Measurements from ENCODE around the gene EDAR.

EDAR gene

DNA sequence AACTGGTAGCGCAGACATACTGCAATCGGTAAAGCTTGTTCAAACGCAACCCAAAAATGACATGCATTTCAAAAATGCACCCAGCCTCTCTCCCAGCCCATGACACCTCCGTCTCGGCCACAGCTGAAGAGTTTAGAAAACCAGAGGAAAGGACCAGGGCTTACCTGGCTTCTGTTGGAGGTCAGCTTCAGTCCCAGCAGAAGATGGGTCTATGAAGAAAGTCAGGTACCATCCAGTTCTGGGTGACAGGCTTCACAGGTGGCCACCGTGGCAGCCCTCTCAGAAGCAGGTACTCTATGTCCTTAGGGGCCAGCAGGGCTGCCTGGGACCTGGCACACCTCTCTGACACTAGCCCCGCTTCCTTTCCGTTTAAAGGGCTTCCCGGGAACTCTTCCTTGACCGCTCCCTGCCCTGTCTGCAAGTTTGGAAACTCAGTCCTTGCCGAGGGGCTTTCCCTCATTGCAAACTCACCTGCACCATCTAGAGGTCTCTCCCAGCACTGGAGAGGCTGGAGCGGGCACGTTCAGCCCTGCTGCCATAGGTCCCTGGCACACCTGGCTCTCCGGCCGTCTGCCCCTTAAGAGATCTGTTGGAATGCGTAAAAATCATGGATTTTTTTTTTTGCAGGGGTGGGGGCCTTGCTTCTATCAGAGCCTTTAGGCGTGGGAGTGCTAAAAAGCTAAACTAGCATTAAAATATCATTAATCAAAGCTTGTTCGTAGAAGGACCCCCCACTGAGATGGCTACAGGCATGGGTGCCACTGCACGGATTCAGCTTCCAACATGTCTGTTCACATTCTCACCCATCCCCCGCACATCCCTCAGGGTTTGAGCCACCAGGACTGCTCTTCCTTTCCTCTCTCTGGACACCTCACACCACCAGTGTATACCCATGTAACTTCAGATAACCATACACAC, at the start of gene EDAR:
EDAR (minus strand) TSS at position 425 of the 918 bp plus-strand sequence. CDS start 58,206 bp downstream, outside the sequence.
- DNase-seq = peak; percentile 76

DNA sequence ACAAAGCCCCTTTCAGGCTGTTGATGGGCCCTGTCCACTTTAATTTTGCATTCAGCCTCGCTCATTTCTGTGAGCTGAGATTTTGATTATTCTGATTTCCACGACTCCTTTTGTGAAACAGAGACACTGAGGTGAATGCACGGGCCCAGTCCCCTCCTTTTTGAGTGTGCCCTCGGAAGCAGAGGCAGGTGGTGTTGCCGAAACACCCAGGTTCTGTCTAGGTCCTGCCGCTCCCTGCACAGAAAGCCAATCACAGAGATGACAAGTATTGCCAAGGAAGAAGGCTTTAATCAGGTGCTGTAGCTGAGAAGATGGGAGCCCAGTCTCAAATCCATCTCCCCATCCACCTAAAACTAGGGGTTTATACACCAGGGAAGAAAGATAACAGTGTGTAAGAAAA, 44.2 kb upstream of the EDAR start:
- no peak for DNase-seq

DNA sequence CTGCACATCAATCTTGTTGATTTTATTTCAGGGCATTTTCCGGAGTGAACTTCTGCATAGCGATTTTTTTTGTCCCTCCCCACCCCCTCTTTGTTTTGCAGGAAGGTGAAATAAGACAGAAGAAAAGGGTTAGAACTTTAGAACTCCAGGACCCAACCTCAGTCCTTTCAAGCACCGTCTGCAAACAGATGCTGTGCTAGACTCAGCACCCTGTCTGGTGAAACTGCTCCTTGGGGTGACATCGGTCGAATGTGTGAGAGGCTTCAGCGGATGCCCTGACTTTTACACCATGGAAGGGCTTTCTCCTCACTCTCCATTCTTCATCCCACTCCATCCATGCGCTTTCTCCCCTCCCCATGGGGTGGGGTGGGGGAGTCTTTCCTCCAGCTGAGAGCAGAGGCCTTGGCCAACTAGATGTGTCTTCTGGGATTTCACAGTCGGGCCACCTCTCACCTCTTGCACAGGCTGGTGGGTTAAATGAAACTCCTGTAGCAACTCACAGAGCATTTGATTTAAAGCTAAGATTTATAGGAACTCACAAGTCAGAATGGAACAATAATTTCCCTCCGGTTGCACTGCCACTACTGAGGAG, 43.3 kb upstream of the EDAR start:
- no peak for DNase-seq

DNA sequence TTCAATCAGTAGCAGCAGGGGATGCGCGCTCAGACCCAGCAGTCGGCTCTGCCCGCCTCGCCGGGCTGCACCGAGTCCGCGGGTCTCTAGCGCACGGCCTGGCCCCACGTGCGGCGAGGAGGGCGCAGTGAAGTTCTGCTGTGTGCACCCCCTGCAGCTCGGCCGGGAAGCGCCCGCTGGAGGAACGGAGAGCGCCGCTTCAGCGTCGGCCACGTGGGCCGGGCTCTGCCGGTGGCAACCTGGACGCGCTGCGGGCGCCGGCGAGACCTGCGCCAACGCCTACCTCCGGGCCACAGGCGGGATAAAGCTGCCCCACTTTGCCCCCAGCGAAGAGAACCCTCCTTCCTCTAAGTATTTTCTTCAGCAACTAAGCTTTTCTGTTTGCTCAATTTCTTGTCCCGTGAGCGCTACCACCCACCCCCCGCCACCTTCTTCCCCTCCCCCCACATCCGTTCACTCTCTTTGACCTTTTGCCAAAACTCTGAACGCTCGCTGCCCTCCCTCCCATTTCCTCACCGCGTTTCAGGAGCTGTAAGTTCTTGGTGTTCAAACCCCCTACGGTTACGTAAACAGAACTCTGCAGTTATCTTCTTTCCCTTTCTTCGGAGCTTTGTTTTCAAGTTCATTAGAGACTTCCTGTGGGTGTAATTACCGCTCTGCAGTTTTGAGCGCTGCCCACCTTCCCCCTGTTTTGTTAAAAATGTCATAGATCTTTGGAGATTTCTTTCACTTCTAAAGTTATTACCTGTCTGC, 42.6 kb upstream of the EDAR start:
- DNase-seq = peak; percentile 79

DNA sequence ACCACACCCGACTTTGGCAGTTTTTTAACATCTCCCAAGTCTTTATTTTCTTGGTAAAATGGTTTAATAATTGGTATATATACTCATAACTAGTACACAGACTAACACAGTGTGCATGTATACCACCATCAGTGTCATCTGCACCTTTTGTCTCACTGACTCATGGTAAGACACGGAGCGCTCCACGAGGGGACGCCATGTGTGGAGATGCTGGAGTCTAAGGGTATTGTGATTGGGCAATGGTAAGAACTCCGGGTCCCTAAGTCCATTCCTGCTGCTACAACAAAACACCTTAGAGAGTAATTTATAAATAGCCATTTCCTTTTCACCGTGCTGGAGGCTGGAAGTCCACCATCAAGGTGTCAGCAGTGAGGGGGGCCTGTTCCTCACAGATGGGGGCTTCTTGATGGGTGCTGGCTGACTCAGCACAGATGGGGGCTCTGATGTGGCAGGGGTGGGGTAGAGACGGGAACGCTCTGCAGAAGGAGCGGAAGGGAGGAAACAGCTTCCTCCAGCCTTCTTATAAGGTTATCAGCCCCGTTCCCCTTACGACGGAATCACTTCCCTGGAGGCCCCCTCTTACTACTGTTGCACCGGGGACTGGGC, 42.0 kb upstream of the EDAR start:
- no peak for DNase-seq

DNA sequence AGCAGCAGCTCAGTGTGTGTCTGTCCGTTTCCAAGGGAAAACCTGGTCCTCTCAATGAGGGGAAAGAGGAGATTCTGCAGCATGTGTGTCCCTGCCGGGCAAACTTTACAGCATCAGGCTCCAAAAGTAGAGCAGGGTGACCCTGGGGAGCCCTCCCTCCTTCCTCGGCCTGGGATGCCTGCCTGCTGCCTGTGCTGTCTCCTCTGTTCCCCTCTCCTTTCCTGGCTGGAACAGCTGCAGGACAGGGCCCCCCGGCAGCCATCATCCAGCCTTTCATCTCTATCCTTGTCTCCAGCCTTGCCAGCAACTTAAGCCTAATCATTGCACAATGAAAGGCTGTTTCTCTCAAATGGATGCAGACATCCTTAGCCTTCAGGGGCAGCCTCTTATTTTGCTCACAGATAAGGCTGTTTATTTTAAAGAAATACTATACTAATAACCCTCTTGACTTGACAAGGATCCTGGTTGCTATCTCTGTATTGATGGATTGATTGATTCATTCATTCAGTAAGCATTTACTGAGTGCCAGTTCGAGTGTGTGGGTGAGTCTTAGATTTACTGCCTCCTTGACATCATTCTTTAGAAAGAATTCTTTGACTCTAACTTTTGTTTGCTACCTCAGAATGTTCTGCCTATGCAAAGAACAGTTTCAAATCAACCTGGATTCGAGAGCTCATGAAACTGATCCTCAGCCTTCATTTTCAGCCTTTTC, 40.6 kb upstream of the EDAR start:
- no peak for DNase-seq

DNA sequence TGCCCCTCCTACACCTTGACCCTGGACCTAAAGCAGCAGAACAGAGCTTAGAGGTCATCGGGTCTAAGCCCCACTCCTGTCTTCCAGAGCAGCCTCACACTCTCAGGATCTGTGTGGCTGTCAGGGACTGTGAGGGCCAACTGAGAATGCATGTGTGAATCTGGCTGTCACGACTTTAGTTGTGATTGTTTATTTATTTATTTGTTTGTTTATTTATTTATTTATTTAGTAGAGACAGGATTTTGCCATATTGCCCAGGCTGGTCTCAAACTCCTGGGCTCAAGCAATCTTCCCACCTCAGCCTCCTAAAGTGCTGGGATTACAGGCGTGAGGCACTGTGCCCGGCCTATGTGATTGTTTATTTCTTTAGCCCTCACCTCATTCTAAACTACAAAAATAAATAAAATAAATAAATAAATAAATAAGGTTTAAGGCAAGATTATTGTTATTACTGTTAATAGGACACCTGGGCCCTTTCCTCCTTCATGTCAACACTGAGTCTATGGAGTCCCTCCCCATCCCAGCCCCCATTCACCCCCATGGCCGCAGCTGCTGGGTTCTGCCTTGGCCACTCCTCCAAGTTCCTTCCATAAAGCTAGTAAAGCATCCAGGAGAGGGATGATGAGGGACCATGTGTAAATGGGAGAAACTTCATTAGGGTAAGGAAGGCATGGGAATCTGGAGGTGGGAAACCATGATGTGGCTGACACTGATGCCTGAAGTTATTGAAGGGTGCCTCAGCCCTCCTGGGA, 39.9 kb upstream of the EDAR start:
- DNase-seq = no peak

DNA sequence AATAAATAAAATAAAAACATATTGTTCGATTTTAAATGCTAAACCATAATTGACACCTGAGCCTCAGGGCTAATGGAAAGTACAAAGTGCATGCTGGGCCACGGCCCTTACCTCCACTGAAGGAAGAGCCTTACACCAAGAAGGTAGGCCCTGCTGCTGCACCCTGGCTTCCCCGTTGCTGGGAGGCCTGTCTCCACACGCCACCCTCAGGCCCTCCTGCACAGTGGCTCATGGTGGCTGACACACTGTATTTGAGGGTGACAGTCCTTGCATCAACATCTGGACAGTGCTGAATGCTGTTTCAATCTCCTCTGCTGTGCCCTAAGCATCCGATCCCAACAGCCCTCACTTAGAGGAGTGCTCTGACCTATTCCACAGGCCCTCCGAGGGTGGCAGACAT, 39.3 kb upstream of the EDAR start:
- DNase-seq = no peak

DNA sequence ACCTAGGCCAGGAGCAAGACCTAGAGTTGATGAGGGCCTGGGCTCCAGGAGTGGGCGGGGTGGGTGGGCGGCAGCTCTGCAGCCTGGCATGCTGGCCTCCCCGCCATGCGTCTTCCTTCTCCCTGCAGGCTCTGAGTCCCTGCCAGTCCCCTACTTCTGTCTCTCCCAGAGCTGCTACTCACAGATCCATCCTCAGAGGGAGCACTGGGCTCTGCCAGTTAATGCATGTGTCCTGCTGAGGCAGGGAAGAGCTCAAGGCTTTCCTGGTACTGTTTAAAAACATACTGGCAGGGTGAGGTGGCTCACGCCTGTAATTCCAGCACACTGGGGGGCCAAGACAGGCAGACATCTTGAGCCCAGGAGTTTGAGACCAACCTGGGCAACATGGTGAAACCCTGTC, 38.7 kb upstream of the EDAR start:
- no peak for DNase-seq

DNA sequence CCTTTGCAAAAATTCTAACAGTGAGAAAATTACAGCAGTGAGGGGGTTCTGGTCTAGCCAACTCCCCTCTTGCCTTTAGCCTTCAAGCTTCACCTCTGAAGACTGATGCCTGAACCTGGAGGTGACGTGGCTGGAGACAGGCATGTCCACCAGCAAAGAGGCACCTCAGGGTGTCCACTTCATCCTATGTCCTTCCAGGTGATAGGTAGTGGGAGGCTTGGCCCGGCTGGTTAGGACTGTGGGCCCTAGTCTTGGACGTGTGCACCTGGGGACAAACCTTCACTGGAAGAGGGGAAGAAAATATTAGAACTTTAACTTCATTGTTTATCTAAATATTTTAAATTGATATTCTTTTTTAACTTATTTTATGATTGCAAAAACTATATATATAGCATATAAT, 35.5 kb upstream of the EDAR start:
- no peak for DNase-seq

DNA sequence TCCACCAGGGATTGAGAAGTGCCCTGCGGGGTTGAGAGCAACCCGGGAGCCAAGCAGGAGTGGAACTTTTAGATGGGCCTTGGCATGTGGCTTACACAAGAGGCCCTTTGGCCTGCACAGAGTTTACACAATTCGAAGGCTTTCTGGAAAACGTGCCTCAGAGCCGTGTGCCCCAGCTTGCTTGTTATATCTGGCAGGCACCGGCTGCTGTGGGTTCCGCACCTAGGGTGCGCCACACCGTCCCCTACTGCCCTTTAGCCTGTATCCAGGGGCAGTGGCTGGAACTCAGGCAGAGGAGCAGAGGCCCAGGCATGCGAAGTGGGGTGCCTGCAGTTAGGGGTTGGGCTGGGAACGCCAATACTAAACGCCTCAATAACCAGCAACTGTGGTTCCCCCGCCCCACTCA, 32.9 kb upstream of the EDAR start:
- no peak for DNase-seq

DNA sequence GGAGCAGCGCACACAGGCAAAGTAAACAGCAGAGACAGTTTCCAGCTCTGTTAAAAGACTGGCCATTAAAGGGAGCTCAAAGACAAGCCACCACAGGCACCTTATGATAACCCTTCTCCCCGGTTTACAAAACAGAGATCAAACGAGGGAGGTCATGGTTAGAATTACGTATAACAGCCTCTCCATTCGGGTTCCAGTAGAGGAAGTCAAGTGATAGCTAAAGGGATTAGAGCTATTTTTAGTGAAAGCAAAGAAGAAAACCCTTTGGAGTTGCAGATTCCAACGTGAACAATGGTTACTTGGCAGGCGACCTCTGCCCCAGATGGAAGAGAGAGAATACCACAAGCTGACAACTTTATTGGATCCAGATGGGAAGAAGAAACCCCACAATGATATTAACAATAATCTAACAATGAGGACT, 31.2 kb upstream of the EDAR start:
- no peak for DNase-seq

DNA sequence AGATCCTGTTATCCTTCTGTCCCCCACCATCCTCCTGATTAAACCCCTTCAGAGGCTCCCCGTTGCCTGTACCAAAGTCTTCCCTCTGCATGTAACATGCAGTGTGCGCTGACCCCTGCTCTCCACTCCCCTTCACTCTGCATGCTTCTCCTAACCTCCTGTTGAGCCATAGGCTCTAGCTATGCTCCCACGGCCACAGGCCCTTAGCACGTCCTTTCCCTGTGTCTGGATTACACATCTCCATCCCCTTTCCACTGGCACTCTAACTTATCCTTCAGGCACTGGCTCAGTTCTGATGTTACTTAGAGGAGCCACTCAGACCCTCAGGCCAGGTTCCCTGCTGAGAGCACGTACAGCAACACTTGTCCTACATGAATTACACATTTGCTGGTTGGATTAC, 29.4 kb upstream of the EDAR start:
- no peak for DNase-seq

DNA sequence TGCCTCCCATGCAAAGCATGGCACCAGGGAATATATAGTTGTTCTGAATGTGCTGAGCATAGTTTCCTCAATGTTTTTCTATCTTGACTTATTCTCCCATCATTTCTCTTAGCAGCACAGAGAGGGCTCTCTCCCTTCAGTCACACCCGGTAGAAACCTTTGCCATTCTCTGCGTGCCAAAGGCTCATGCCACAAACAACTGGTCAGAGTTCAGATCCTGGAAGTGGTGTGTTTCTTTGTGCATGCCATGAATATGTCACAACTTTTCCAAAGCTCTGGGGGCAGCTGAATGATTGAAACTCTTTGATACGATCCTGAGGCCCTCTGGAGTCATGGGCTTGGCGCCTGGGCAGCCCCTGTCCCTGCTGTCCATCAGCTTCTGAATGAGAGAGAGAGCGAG, 28.0 kb upstream of the EDAR start:
- no peak for DNase-seq

DNA sequence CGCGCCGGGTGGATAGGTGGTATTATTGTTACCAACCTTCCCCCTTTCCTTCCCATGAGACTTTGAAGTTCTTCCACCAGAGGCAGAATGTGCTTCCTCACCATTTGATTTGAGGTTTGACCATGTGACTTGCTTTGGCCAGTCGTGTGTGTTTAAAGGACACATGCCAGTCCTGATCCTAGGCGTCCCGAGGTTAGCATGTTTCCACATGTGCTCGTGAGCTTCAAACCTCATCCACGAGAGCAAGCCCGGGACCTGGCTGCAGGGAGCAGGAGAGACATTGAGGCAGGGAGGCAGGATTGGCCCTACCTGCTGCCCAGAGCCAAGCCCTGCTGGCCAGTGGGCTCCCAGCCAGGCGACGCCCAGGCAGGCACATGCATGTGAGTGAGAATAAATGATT, 27.4 kb upstream of the EDAR start:
- no peak for DNase-seq

DNA sequence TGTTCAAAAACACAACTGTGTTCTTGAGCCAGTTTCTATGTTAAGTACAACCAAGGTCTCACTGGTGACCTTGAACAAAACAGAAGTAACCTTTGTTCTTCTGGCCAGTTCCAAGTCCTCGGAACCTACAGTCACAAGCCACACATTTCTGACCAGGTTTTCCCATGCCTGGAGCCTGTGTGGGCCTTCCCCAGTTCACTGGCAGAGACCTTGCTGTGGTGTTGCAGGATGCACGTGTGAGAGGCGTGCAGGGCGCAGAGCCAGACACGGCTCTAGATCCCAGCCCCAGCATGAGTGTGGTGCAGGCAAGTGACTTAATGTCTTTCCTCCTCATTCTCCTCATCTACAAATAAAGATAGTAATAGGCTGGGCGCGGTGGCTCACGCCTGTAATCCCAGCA, 25.5 kb upstream of the EDAR start:
- no peak for DNase-seq

DNA sequence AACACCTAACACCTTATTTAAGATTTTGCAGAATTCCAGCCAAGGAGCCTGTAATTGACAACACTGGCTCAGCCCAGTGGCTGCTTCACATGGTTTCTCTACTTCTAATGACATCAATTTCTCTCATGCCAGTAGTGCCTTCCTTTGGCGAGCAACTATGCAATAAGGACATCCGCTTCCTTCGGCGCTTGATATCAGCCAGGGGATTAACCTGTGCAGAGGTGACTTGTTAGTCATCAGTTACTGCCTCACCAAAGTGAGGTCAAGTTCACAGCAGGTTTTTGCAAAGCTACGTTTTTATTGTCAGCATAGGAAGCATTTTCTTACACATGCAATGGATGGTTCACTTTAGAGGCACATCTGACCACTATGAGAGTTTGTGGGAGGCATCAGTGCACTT, 24.0 kb upstream of the EDAR start:
- no peak for DNase-seq

DNA sequence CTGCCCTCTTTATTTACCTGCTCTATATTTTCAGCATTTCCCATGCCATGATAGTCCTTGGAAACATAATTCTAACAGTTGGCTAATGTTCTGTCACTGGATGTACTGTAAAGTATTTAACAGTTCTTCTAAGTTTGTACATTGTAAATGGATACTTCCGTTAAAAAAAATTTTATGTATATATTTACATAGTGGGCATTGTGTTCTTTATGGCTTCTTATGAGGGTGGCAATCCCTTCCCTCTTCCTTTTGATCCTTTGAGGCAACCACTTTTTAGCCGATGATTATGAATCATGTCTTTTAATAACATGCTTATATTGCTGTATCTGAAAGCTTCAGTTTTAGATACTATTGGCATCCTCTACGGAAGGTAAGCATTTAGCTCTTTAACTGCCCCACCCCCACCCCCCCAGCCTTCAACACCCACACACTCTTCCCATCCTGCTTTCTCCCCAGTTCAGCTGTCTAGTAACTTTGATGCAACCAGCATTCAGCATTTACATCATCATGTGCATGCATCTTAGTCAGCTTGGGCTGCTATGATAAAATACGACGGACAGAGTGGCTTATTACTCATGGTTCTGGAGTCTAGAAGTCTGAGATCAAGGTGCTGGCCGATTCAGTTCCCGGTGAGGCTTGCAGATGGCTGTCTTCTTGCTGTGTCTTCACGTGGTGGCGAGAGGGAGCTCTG, 21.0 kb upstream of the EDAR start:
- no peak for DNase-seq

DNA sequence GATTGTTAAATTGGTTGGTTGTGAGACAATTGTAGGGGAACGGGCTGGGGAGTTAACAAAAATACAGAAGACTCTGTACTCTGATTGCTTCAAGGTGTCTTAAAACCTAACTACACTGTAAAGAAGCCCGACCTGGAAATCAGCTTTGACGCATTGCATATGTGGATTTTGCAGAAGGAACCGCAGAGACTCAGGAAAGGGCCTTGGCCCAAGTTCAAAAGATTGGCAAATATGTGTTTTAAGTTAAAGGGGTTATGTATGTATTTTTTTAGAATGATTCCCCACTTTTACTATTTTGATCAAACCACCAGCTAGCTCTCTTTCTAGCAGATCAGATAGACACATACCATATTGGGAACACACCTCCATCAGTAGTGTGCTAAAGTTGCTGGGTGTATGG, 18.0 kb upstream of the EDAR start:
- no peak for DNase-seq

DNA sequence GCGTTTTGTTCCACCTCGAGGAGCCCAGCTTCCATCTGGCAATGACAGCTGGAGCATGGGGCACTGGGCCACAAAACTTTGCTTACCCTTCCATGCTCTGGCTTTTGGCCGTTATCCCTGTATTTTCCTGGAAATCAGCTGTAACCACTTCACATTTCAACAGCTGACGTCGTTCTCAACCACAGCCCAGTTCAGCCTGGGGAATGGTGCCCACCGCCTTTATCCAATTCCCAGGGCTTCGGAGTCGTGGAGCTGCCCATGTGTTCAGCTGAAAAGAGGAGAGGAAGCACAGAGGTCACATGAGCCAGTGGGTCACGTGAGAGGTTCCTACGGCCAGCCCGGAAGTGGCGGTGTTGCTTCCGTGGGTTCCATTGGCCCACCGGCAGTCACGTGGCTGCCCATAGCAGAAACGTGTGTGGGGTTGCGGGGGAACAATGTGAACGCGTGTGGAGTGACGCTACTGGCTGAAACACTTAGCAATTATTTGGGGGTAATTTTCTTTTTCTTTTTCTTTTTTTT, 16.7 kb upstream of the EDAR start:
- no peak for DNase-seq

DNA sequence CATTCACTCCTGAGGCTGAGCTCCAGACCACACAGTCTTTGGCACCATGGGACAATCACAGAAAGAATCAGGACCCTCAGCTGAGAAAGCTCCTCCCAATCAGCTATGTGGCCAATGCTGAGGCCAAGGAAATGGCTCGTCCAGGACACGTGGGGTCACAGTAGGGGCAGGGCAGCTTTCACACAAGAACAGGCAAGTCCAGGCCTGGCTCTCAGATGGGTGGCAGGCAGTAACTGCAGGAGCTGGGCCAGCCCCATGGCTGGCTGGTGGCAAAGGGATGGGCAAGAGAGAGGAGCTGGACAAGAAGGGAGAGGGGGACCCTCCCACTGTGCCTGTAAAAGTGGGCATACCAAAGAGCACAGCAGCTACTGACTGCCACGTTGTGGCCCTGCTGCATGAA, 12.2 kb upstream of the EDAR start:
- DNase-seq = no peak

All from NCI-H69 (cell line).